ENCODE measurements around the gene CDC37L1.

The CDC37L1 gene

GRCh38 chr9:4679268-4680172, at the start of gene CDC37L1:
Gene CDC37L1, plus strand, starts transcription at chr9:4679569. Its CDS starts 199 bp downstream, at chr9:4679768.
- peak within 1 kb of the TSS; percentile 82 for H3K27ac ChIP-seq (ENCODE audit: low read length)
- TF ChIP-seq, protein P1, sequence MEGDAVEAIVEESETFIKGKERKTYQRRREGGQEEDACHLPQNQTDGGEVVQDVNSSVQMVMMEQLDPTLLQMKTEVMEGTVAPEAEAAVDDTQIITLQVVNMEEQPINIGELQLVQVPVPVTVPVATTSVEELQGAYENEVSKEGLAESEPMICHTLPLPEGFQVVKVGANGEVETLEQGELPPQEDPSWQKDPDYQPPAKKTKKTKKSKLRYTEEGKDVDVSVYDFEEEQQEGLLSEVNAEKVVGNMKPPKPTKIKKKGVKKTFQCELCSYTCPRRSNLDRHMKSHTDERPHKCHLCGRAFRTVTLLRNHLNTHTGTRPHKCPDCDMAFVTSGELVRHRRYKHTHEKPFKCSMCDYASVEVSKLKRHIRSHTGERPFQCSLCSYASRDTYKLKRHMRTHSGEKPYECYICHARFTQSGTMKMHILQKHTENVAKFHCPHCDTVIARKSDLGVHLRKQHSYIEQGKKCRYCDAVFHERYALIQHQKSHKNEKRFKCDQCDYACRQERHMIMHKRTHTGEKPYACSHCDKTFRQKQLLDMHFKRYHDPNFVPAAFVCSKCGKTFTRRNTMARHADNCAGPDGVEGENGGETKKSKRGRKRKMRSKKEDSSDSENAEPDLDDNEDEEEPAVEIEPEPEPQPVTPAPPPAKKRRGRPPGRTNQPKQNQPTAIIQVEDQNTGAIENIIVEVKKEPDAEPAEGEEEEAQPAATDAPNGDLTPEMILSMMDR (IDR thresholded peaks at IDR 0.05; ENCODE audit: low read depth, low read length) = peak; percentile 33
- no peak for TF ChIP-seq EZH2phosphoT487 (IDR thresholded peaks at IDR 0.05; ENCODE audit: low read depth)
- peak within 1 kb of the TSS; percentile 96 for H3K4me2 ChIP-seq (ENCODE audit: low read length)
- peak within 1 kb of the TSS; percentile 93 for H3K4me3 ChIP-seq (ENCODE audit: low read length)
- no peaks in the 10 kb centered on the region for H3K27me3 ChIP-seq (ENCODE audit: low read depth, low read length)
- peaks cover 14% of the 10 kb centered on the region for H3K4me1 ChIP-seq (ENCODE audit: low read length)
- 0 out of 2 replicates have a peak, but pooled peaks cover 5% of the 10 kb centered on the region for H4K20me1 ChIP-seq (ENCODE audit: insufficient read depth, low read length)
- H3K9me3 ChIP-seq (ENCODE audit: insufficient read depth, low read length) = no peaks in the 10 kb centered on the region
- H2AFZ ChIP-seq (ENCODE audit: low read depth, low read length) = peak within 1 kb of the TSS; percentile 72
- no peaks in the 10 kb centered on the region for H3K36me3 ChIP-seq (replicated peaks; ENCODE audit: low read depth, low read length)
- H3K9ac ChIP-seq (ENCODE audit: low read length) = peak within 1 kb of the TSS; percentile 95
- peaks cover 36% of the 10 kb centered on the region for H3K79me2 ChIP-seq (ENCODE audit: low read length)

DNA sequence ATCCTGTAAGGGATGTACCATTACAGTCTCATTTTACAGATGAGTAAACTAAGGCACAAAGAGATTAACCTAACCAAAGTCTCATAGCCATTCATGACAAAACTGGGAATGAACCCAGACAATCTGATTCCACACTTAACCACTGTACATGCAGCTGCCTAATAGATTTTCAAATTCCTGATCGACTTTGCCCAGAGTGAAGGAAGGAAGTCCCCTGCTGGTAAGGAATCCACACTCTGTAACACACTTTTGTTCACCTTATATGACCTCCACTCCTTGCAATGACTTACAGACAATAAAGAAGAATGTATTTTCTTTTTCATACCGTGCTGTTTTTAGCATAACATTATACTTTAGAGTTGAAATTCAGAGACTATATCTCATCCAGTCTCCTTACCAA, 48.5 kb upstream of the CDC37L1 start:
- H3K9ac ChIP-seq (ENCODE audit: low read length) = no peak overlapping the region
- H4K20me1 ChIP-seq (ENCODE audit: insufficient read depth, low read length) = no peaks in the 10 kb centered on the region
- TF ChIP-seq, protein P1 (IDR thresholded peaks at IDR 0.05; ENCODE audit: low read depth, low read length) = peak; percentile 5; the same call in 1 of the 2 replicates
- TF ChIP-seq EZH2phosphoT487 (IDR thresholded peaks at IDR 0.05; ENCODE audit: low read depth) = no peak
- H3K4me2 ChIP-seq (ENCODE audit: low read length) = no peak overlapping the region
- H3K27ac ChIP-seq (ENCODE audit: low read length) = no peak overlapping the region
- H3K9me3 ChIP-seq (ENCODE audit: insufficient read depth, low read length) = no peaks in the 10 kb centered on the region
- no peak overlapping the region for H3K4me3 ChIP-seq (ENCODE audit: low read length)
- no peaks in the 10 kb centered on the region; the same call in 1 of the 2 replicates for H3K27me3 ChIP-seq (ENCODE audit: low read depth, low read length)
- no peak overlapping the region for H2AFZ ChIP-seq (ENCODE audit: low read depth, low read length)
- H3K79me2 ChIP-seq (ENCODE audit: low read length) = no peaks in the 10 kb centered on the region
- no peaks in the 10 kb centered on the region for H3K36me3 ChIP-seq (replicated peaks; ENCODE audit: low read depth, low read length)
- H3K4me1 ChIP-seq (ENCODE audit: low read length) = no peaks in the 10 kb centered on the region

- Histone ChIP-seq H3K27me3 (ENCODE audit: low read depth, low read length) (no peaks in the 10 kb centered on the region), H3K4me3 (ENCODE audit: low read length) (no peak overlapping the region), H3K9ac (ENCODE audit: low read length) (no peak overlapping the region), H3K4me2 (ENCODE audit: low read length) (no peak overlapping the region), H3K27ac (ENCODE audit: low read length) (no peak overlapping the region), H2AFZ (ENCODE audit: low read depth, low read length) (no peak overlapping the region), H3K9me3 (ENCODE audit: insufficient read depth, low read length) (no peaks in the 10 kb centered on the region), H3K4me1 (ENCODE audit: low read length) (no peaks in the 10 kb centered on the region), H3K79me2 (ENCODE audit: low read length) (no peaks in the 10 kb centered on the region), H3K36me3 (replicated peaks; ENCODE audit: low read depth, low read length) (no peaks in the 10 kb centered on the region), H4K20me1 (ENCODE audit: insufficient read depth, low read length) (no peaks in the 10 kb centered on the region)
- TF ChIP-seq, protein P1 (IDR thresholded peaks at IDR 0.05; ENCODE audit: low read depth, low read length) = no peak
- no peak for TF ChIP-seq EZH2phosphoT487 (IDR thresholded peaks at IDR 0.05; ENCODE audit: low read depth)
These were observed 40.4 kb upstream of the CDC37L1 start for GRCh38 chr9:4638968-4639367.

GRCh38 chr9:4639420-4639819, 39.9 kb upstream of the CDC37L1 start:
- H4K20me1 ChIP-seq (ENCODE audit: insufficient read depth, low read length) = no peaks in the 10 kb centered on the region
- H3K27ac ChIP-seq (ENCODE audit: low read length) = no peak overlapping the region
- no peaks in the 10 kb centered on the region for H3K79me2 ChIP-seq (ENCODE audit: low read length)
- H3K9me3 ChIP-seq (ENCODE audit: insufficient read depth, low read length) = no peaks in the 10 kb centered on the region
- no peak overlapping the region for H3K4me2 ChIP-seq (ENCODE audit: low read length)
- no peak overlapping the region for H2AFZ ChIP-seq (ENCODE audit: low read depth, low read length)
- H3K36me3 ChIP-seq (replicated peaks; ENCODE audit: low read depth, low read length) = no peaks in the 10 kb centered on the region
- no peak overlapping the region for H3K4me3 ChIP-seq (ENCODE audit: low read length)
- no peak for TF ChIP-seq EZH2phosphoT487 (IDR thresholded peaks at IDR 0.05; ENCODE audit: low read depth)
- TF ChIP-seq, protein P1 (IDR thresholded peaks at IDR 0.05; ENCODE audit: low read depth, low read length) = no peak
- no peak overlapping the region for H3K9ac ChIP-seq (ENCODE audit: low read length)
- H3K27me3 ChIP-seq (ENCODE audit: low read depth, low read length) = no peaks in the 10 kb centered on the region
- peaks cover 2% of the 10 kb centered on the region for H3K4me1 ChIP-seq (ENCODE audit: low read length)

All from OCI-LY3 (cell line).